GM12878 (cell line): ENCODE data around the gene RRAS. TPM values are rescaled to one million over a fixed set of nuclear protein-coding genes. Genes with fewer than 3 reads are reported as not detected.

Experiments used
- ATAC-seq: fragments of 200-7000 bp; cut with Tn5 transposase; 3 replicates; pipeline ENCODE4 v1.9.1; 2020; ENCODE audit warnings: mild to moderate bottlenecking, moderate library complexity
- BruUV-seq: library from RNA; stranded (reverse); fragments of 400-500 nt; replicated peaks from 2 replicates; lab custom pipeline; 2021; lab: Mats Ljungman, UMichigan
- CTCF ChIA-PET: fragments of 300-600 bp; sonication (Branson Sonifier 250); formaldehyde crosslinking; extraction: SDS; loops from one replicate; lab custom pipeline; 2021; ENCODE audit warnings: inconsistent platforms; lab: Yijun Ruan, JAX
- POLR2A ChIA-PET: fragments of 350-600 bp; formaldehyde crosslinking; extraction: SDS; loops from one replicate; lab custom pipeline; 2021; ENCODE audit warnings: inconsistent platforms; lab: Charles Lee
- RAD21 ChIA-PET: fragments of 300-600 bp; sonication (Branson Sonifier 250); formaldehyde crosslinking; loops from one replicate; lab custom pipeline; 2023; ENCODE audit warnings: antibody characterized with exemption; ENCODE audit not compliant: unreplicated experiment; lab: Charles Lee
- SMC1A ChIA-PET: fragments of 300-600 bp; sonication (Branson Sonifier 250); formaldehyde crosslinking; loops from one replicate; lab custom pipeline; 2023; ENCODE audit not compliant: unreplicated experiment, uncharacterized antibody; lab: Charles Lee
- DNase-seq: peaks from one replicate; pipeline ENCODE4 v3.0.0-alpha.2; 2011; ENCODE audit warnings: low read depth, low spot score
- FAIRE-seq: peaks from 3 replicates; lab custom pipeline; 2011; peaks lifted over from hg19 to GRCh38; lab: Jason Lieb, UNC
- H2AFZ ChIP-seq: 2 replicates; pipeline ENCODE4 v1.6.0; 2011; ENCODE audit warnings: low read depth, low read length, control low read depth; ENCODE audit not compliant: control insufficient read depth
- H3K27ac ChIP-seq: 2 replicates; pipeline ENCODE4 v1.5.1; 2011; ENCODE audit warnings: control low read depth; ENCODE audit not compliant: control insufficient read depth, insufficient read depth
- H3K27me3 ChIP-seq, 2 experiments: replicated peaks in 1 of 2; 2 replicates each; pipeline versions ENCODE4 v1.6.0 to v1.6.1; 2011; ENCODE audit warnings: low read length in 1 of 2; ENCODE audit not compliant: control insufficient read depth in 2 of 2, insufficient read depth in 2 of 2
- H3K36me3 ChIP-seq, 2 experiments: 2 replicates each; pipeline ENCODE4 v1.5.1; 2011; ENCODE audit warnings: low read length in 1 of 2; ENCODE audit not compliant: control insufficient read depth in 2 of 2, insufficient read depth in 2 of 2
- H3K4me1 ChIP-seq: 2 replicates; pipeline ENCODE4 v1.6.1; 2011; ENCODE audit warnings: mild to moderate bottlenecking, low read length, moderate library complexity, mixed read lengths; ENCODE audit not compliant: control insufficient read depth, insufficient read depth
- H3K4me2 ChIP-seq: 2 replicates; pipeline ENCODE4 v1.6.0; 2011; ENCODE audit warnings: control low read depth; ENCODE audit not compliant: control insufficient read depth, insufficient read depth
- H3K4me3 ChIP-seq: fragments of 200-600 bp; sonication (generic); 2 replicates; pipeline ENCODE4 v1.5.1; 2016
- H3K79me2 ChIP-seq: 2 replicates; pipeline ENCODE4 v1.6.0; 2011; ENCODE audit warnings: low read length; ENCODE audit not compliant: control insufficient read depth, insufficient read depth
- H3K9ac ChIP-seq: 2 replicates; pipeline ENCODE4 v1.8.0; 2011; ENCODE audit warnings: low read length, control low read depth, mixed read lengths; ENCODE audit not compliant: control insufficient read depth, insufficient read depth
- H3K9me3 ChIP-seq: replicated peaks from 3 replicates; pipeline ENCODE4 v1.5.1; 2011; ENCODE audit warnings: mild to moderate bottlenecking, low read length; ENCODE audit not compliant: control insufficient read depth, insufficient read depth
- H4K20me1 ChIP-seq: 2 replicates; pipeline ENCODE4 v1.6.0; 2011; ENCODE audit not compliant: control insufficient read depth, insufficient read depth
- BMI1 ChIP-seq: fragments of 450-650 bp; IDR thresholded peaks from 2 replicates; pipeline ENCODE4 v1.6.1; 2016; ENCODE audit warnings: mild to moderate bottlenecking, moderate library complexity, borderline replicate concordance
- CBX5 ChIP-seq: sonication (generic); IDR thresholded peaks from 2 replicates; pipeline ENCODE4 v1.6.1; 2016; ENCODE audit warnings: low read depth, moderate library complexity, mild to moderate bottlenecking, inconsistent platforms
- E2F4 ChIP-seq: IDR thresholded peaks from 2 replicates; pipeline ENCODE4 v1.6.1; 2012; ENCODE audit warnings: low read depth, low read length, improper control_type of control experiment
- KDM1A ChIP-seq: fragments of 200-600 bp; sonication (generic); IDR thresholded peaks from 2 replicates; pipeline ENCODE4 v1.6.1; 2016; ENCODE audit warnings: borderline replicate concordance
- MLLT1 ChIP-seq: fragments of 450-650 bp; IDR thresholded peaks from 2 replicates; pipeline ENCODE4 v1.6.1; 2016; ENCODE audit warnings: mild to moderate bottlenecking
- MTA2 ChIP-seq: fragments of 450-650 bp; IDR thresholded peaks from 2 replicates; pipeline ENCODE4 v1.6.1; 2016; ENCODE audit warnings: low read depth, mild to moderate bottlenecking, moderate library complexity
- NFXL1 ChIP-seq: fragments of 450-650 bp; IDR thresholded peaks from 2 replicates; pipeline ENCODE4 v1.6.1; 2017; ENCODE audit warnings: antibody characterized with exemption, mild to moderate bottlenecking, borderline replicate concordance
- RELA ChIP-seq: fragments of 450-650 bp; IDR thresholded peaks from 2 replicates; pipeline ENCODE4 v1.8.0; 2014; ENCODE audit warnings: borderline replicate concordance; ENCODE audit not compliant: partially characterized antibody
- SIN3A ChIP-seq: IDR thresholded peaks from 2 replicates; pipeline ENCODE4 v1.6.1; 2012; ENCODE audit warnings: low read depth, low read length, improper control_type of control experiment
- TARDBP ChIP-seq: IDR thresholded peaks from 2 replicates; pipeline ENCODE4 v1.6.1; 2016; ENCODE audit warnings: borderline replicate concordance
- TCF7 ChIP-seq: IDR thresholded peaks from 2 replicates; pipeline ENCODE4 v1.6.1; 2014; ENCODE audit warnings: antibody characterized with exemption, borderline replicate concordance
- ZNF384 ChIP-seq: IDR thresholded peaks from 2 replicates; pipeline ENCODE4 v1.6.1; 2012; ENCODE audit warnings: low read depth, mild to moderate bottlenecking, low read length, improper control_type of control experiment, borderline replicate concordance
- WGBS: methylation state at CpG from one replicate; pipeline ENCODE4 v1.1.6; 2016; ENCODE audit warnings: low lambda C conversion rate; ENCODE audit not compliant: insufficient replicate concordance, insufficient coverage; ENCODE audit errors: missing lambda C conversion rate; 5-methylcytosine and 5-hydroxymethylcytosine counted together
- in situ Hi-C: fragments of 300-500 bp; cut with MboI; formaldehyde crosslinking; loops from 9 replicates; pipeline ENCODE4 v1.14.3; 2018; ENCODE audit warnings: mixed read lengths
- intact Hi-C: fragments of 100-400 bp; cut with micrococcal nuclease; formaldehyde crosslinking; loops from one replicate; pipeline ENCODE4 v1.14.2; 2022; ENCODE audit not compliant: unreplicated experiment
- polyA plus RNA-seq, 11 experiments: library from polyadenylated mRNA; depleted of rRNA in 4 of 11; unstranded in 6 of 11; stranded (reverse) in 5 of 11; fragments of >200 nt; fragmentation: Nextera tagmentation in 4 of 11; fragmentation: Illumina TruSeq in 1 of 11; extraction: Ambion mirVana in 4 of 11; extraction: Trizol in 1 of 11; gene quantifications; 1 replicate in 1 of 11; 2 replicates in 10 of 11; pipeline versions ENCODE4 v1.2.1 to v1.2.3, GENCODE V29; 2011 to 2016; ENCODE audit warnings: inconsistent platforms in 2 of 11, missing spikeins in 2 of 11, low read depth in 1 of 11
- total RNA-seq, 4 experiments: library from RNA; depleted of rRNA in 3 of 4; stranded (reverse); fragments of >200 nt in 3 of 4; fragmentation: Illumina TruSeq in 1 of 4; extraction: Trizol in 1 of 4; gene quantifications; 2 replicates each; pipeline versions ENCODE4 v1.2.1 to v1.2.3, GENCODE V29; 2013 to 2021
- TF ChIP-seq, protein P1 (sequence below): IDR thresholded peaks from 2 replicates; pipeline ENCODE4 v1.6.1; 2012; ENCODE audit warnings: improper control_type of control experiment, low read depth, low read length; ENCODE audit not compliant: insufficient replicate concordance

Gene RRAS
- total and polyA plus RNA-seq, 10 of the 15 experiments (the other 5 are each of a cell fraction or from before 2014, with no cell fraction given): 0.24 to 5.8 (median 1.8) TPM

DNA sequence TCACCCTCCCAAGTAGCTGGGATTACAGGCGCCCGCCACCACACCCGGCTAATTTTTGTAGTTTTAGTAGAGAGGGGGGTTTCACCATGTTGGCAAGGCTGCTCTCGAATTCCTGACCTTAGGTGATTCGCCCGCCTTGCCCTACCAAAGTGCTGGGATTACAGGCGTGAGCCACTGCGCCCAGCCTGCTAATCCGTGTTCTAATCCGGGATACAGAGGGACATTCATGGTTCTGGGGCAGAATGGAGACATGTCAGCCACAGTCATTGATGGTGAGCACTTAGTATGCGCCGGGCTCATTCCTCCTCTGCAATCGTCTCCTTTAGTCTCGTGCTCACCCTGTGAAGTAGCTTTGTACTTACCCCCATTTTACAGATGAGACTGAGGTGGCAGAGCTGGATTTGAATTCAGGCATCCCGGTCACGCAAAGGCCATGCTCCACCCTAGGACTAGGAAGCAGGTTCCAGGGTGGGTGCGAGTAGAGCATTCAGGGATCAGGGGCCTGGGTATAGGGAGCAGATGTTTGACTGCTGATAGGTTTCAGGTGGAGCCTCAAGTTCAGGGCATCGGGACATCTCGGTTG lies 8.2 kb downstream of the RRAS start:
- Histone ChIP-seq H3K4me3 (no peak overlapping the region), H3K4me1 (no peaks in the 10 kb centered on the region)
- in situ Hi-C loops: no loop called here
- TF ChIP-seq MTA2: no peak
- TF ChIP-seq BMI1: no peak
- TF ChIP-seq RELA: no peak
- TF ChIP-seq, protein P1, sequence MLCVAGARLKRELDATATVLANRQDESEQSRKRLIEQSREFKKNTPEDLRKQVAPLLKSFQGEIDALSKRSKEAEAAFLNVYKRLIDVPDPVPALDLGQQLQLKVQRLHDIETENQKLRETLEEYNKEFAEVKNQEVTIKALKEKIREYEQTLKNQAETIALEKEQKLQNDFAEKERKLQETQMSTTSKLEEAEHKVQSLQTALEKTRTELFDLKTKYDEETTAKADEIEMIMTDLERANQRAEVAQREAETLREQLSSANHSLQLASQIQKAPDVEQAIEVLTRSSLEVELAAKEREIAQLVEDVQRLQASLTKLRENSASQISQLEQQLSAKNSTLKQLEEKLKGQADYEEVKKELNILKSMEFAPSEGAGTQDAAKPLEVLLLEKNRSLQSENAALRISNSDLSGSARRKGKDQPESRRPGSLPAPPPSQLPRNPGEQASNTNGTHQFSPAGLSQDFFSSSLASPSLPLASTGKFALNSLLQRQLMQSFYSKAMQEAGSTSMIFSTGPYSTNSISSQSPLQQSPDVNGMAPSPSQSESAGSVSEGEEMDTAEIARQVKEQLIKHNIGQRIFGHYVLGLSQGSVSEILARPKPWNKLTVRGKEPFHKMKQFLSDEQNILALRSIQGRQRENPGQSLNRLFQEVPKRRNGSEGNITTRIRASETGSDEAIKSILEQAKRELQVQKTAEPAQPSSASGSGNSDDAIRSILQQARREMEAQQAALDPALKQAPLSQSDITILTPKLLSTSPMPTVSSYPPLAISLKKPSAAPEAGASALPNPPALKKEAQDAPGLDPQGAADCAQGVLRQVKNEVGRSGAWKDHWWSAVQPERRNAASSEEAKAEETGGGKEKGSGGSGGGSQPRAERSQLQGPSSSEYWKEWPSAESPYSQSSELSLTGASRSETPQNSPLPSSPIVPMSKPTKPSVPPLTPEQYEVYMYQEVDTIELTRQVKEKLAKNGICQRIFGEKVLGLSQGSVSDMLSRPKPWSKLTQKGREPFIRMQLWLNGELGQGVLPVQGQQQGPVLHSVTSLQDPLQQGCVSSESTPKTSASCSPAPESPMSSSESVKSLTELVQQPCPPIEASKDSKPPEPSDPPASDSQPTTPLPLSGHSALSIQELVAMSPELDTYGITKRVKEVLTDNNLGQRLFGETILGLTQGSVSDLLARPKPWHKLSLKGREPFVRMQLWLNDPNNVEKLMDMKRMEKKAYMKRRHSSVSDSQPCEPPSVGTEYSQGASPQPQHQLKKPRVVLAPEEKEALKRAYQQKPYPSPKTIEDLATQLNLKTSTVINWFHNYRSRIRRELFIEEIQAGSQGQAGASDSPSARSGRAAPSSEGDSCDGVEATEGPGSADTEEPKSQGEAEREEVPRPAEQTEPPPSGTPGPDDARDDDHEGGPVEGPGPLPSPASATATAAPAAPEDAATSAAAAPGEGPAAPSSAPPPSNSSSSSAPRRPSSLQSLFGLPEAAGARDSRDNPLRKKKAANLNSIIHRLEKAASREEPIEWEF: no peak
- TF ChIP-seq KDM1A: no peak
- no peak for TF ChIP-seq TCF7
- no peak for TF ChIP-seq TARDBP
- no peak for TF ChIP-seq MLLT1
- no peak for TF ChIP-seq ZNF384
- TF ChIP-seq E2F4: no peak
- TF ChIP-seq CBX5: no peak
- TF ChIP-seq NFXL1: no peak
- TF ChIP-seq SIN3A: no peak
- TF ChIP-seq, all 136 proteins: peak for 0
- CTCF ChIA-PET: interaction anchor here (0.5 to 1.4 kb wide), 3 partner anchors 9 to 49 kb away, joined by 3 to 4 read pairs (median 4); partner anchors contain the start of gene RRAS
- intact Hi-C loops: no loop called here
- Histone ChIP-seq H3K9ac (no peak overlapping the region), H3K79me2 (no peaks in the 10 kb centered on the region), H3K36me3 (peaks cover under 1 to 2% of the 10 kb centered on the region in 2 experiments; a peak in 1 of 4 replicates), H3K4me2 (no peak overlapping the region), H3K9me3 (no peaks in the 10 kb centered on the region), H3K27ac (no peak overlapping the region), H2AFZ (no peak overlapping the region), H4K20me1 (no peaks in the 10 kb centered on the region), H3K27me3 (no peaks in the 10 kb centered on the region)
- SMC1A ChIA-PET: no interaction called here
- ATAC-seq (no peak), DNase-seq (no peak), FAIRE-seq (no peak)
- POLR2A ChIA-PET: no interaction called here
- RAD21 ChIA-PET: no interaction called here
- WGBS: 95% methylated on average over 19 of the region's 19 CpGs
- BruUV-seq: no TSS peak
